Activated CD4-positive, alpha-beta T cell treated with anti-CD3 and anti-CD28 coated beads, Interleukin-2, Interleukin-6, amounts not matched to agents 100 ng/mL and 50 ng/mL, durations not matched to agents 16 hours and 8 hours (primary cell): ENCODE measurements around the gene TIMM50.
"Not testable (repeated sequence)": the region's sequence is repeated elsewhere in the genome, so short reads cannot be mapped to it uniquely, and the experiment has no call there.

Experiments used
- DNase-seq: peaks from one replicate; pipeline ENCODE4 v3.0.0-alpha.2; 2020

TIMM50 gene

DNA sequence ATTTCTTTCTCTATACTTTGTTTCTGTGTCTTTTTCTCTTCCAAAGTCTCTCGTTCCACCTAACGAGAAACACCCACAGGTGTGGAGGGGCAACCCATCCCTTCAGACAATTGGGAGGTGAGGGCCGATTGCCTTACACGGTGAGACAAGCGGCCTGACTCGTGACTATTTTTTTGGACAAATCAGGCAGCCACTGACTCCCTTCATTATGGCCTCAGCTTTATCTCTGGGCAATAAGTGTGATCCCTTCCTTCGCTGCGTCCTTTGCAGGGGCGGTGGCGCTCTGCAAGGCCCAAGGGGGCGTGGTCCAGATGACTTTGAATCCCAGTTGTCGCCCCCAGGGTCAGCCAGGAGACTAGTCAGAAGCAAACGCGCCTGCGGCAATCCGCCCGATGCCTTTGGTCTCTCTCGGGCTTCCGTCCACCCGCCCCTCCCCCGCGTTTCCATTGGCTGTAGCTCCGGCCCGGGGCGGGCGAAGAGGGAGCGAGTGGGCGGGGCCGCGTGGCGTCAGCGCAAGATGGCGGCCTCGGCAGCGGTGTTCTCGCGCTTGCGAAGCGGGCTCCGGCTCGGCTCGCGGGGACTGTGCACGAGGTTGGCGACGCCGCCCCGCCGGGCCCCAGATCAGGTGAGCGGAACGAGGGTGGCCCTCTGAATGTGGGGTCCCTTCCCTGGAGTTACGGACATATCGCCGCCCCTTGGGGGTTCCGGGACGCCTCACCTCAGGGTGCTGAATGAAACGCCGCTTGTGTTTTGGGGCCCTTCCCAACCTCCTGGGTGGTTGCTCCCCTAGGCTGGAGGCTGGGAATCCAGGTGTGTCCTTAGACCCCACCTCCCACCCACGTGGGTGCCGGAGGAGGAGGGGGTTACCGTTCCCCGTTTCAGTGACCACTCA is at the start of gene TIMM50:
Gene TIMM50, plus strand, starts transcription at position 502 of the 892 bp plus-strand sequence. Its CDS starts 16 bp downstream, at position 518.
- peak; percentile 99 for DNase-seq

GRCh38 chr19:39432677-39433025 is 48.0 kb upstream of the TIMM50 start:
- no peak for DNase-seq

- no peak for DNase-seq
These were observed 47.1 kb upstream of the TIMM50 start for GRCh38 chr19:39433480-39434079.

GRCh38 chr19:39434123-39435076 is 46.2 kb upstream of the TIMM50 start:
- DNase-seq, result no peak

DNA sequence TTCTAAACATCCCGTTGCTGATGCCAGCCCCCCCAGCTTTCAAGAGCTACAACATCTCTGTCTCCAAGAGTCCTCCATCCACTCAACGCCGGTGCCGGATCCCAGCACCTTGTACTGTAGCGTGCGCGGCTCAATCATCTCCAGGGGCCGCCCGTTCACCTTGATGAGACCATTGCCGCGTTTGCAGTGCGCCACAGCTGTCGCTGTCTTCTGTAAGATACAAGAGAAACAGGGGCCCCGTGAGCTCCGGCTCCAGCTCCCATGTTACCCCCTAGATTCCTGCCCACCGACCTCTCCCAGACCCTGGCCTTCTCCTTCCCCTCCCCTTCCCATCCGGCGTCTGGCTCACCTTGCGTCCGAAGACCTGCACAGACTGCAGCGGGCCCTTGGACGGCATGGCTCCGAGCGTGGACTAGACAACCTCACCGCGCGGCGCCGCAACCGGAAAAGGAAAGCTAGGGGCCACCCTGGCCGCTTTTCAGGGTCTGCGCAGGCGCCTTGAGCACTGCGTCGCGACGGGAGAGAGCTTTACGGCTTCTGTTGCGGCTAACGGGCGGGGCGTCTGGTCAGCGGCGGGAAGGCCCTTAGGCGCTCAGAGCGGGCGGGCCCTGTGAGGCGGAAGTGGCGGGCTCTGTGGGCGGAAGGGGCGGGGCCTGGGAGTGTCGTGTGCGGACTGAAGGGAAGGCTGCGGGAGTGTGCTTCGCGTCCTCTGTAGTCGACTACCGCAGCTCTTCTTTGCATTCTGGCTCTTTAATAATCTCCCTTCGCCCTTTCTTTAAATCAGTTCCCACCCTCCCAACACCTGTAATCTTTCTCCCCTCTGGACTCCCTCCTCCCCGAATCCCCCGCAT is 44.9 kb upstream of the TIMM50 start, which contains the start of gene RPS16:
Gene RPS16, minus strand, starts transcription at position 451 of the 851 bp plus-strand sequence. Its CDS starts 54 bp downstream, at position 397.
- peak; percentile 99 for DNase-seq

GRCh38 chr19:39436350-39436716 is 44.3 kb upstream of the TIMM50 start:
- DNase-seq, result no peak

- DNase-seq, result no peak
These were observed 42.2 kb upstream of the TIMM50 start for GRCh38 chr19:39438270-39438934.

DNA sequence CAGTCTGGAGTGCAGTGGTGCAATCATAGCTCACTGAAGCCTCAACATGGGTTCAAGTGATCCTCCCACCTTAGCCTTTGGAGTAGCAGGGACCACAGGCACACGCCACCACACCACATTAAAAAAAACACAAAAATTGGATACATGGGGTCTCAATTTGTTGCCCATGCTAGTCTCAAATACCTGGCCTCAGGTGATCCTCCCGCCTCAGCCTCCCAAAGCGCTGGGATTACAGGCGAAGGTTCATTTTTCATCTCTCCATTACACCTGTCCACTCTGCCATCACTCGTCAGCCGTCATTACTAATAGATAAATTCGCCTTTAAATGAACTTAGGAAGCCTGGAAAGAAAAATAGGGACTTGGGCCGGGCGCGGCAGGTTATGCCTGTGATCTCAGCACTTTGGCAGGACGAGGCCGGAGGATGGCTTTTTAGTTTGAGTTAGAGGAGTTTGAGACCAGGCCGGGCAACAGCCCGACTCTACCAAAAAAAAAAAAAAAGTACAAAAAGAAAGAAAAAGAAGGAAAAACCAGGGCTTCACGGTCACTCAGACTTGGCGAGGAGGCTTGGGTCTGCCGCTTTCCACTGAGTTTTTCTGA is 35.9 kb upstream of the TIMM50 start:
- peak; percentile 6 for DNase-seq

- peak; percentile 99 for DNase-seq
These were observed 35.2 kb upstream of the TIMM50 start, which contains the start of gene SUPT5H for GRCh38 chr19:39445196-39446111. SUPT5H (plus strand) TSS chr19:39445582; CDS start chr19:39445891, 309 bp downstream.

DNA sequence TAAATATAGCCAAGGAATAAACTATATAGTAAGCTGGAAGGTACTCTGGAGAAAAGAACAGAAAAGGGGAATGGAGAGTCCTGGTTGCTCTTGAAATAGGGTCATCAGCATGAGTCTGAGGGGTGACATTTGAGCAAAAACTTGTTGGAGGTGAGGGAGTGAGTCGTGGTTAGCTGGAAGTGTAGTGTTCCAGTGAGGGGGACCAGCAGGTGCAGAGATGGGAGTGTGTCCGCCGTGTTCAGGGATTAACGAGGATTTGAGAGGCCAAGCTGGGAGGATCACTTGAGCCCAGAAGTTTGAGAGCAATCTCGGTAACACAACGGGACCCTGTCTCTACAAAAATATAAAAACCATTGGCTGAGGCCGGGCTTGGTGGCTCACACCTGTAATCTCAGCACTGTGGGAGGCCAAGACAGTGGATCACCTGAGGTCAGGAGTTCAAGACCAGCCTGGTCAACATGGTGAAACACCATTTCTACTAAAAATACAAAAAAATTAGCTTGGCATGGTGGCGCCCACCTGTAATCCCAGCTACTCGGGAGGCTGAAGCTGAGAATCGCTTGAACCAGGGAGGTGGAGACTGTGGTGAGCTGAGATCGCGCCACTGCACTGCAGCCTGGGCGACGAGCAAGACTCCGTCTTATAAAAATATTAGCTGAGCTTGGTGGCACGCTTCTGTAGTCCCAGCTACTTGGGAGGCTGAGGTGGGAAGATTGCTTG is 34.1 kb upstream of the TIMM50 start:
- no peak for DNase-seq

GRCh38 chr19:39448271-39448670 is 32.4 kb upstream of the TIMM50 start:
- DNase-seq, result peak; percentile 42

DNA sequence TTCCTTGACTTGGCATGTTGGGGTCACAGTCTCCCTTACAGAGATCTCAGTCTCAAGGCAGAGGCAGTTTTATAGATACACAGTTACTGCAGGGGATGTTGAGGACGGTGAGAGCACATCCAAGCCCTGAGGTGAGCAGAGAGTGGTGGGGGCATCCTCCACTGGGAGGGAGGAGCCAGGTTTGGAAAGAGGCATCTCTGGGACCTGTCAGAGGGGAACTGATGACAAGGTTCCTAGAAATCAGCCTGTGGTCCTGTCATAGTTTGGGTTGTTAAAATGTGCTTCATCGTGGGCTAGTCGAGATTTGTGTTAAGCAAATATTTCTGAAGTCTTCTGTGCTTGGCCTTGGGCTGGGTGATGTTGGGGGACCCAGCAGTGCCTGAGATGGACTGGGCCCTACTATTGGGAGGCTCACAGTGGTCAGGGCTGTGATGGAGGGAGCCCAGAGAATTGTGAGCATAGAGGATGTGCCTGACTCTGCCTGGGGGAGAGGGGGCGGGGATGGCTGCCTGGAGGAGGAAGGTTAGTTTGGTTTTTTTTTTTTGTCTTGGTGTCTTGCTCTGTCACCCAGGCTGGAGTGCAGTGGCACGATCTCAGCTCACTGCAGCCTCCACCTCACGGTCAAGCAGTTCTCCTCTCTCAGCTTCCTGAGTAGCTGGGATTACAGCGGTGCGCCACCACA is 31.4 kb upstream of the TIMM50 start:
- DNase-seq, result peak; percentile 11

GRCh38 chr19:39451257-39451656 is 29.4 kb upstream of the TIMM50 start:
- not testable (repeated sequence) for DNase-seq

DNA sequence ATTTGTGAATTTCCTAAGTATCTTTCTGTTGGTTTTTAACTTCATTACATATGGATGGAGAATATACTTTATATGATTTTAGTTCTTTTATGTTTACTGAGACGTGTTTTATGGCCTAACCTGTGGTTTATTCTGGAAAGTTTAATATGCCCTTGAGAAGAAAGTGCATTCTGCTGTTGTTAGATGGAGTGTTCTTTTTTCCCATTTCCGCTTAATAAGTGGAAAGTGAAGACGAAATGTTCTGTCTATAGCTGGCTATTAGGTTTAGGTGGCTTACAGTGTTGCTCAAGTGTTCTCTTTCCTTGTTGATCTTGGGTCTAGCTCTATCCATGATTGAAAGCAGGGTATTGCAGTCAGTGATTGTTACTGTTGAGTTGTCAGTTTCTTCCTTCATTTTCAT is 17.2 kb upstream of the TIMM50 start:
- no peak for DNase-seq

- no peak for DNase-seq
These were observed 14.5 kb upstream of the TIMM50 start for GRCh38 chr19:39465956-39466747.

- DNase-seq, result no peak
These were observed 12.7 kb upstream of the TIMM50 start for GRCh38 chr19:39467941-39468340.

DNA sequence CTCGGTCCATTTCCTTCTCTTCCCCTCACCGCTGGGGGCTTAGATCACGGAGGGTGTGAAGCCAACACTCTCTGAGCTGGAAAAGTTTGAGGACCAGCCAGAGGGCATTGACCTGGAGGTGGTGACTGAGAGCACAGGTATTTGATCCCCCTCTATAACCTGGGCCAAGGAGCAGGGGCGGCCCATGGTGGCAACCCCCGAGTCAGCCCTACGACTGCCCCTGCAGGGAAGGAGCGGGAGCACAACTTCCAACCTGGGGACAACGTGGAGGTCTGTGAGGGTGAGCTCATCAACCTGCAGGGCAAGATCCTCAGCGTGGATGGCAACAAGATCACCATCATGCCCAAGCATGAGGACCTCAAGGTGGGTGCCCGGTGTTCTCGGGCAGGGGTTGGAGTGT is 11.6 kb upstream of the TIMM50 start:
- no peak for DNase-seq

DNA sequence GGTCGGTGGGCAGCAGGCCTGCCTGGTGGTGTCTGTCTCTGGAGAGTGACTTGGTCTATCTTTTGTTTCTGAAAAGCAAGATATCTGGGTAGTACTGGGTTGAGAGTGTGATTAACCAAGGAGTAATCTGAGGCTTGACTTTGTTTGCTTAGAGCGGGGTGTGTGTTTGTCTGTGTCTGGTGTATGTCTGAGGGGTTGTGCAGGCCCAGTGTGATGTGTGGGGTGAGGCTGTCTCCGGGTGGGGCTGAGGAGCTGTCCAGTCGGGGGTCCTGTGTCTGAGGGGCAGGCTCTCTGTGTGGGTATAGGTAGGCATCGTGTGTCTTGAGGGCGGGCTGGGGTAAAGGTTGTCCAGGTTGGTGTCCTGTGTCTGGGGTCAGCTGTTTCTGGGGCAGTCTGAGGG is 11.1 kb upstream of the TIMM50 start:
- no peak for DNase-seq
